ENCODE data around the gene AMPH. TPM values are rescaled to one million over a fixed set of nuclear protein-coding genes. Genes with fewer than 3 reads are reported as not detected.

AMPH gene
- total and polyA plus RNA-seq, 9 of the 15 experiments (the other 6 are each of a cell fraction or from before 2014, with no cell fraction given): 0.03 to 0.35 TPM; not detected in 7

DNA sequence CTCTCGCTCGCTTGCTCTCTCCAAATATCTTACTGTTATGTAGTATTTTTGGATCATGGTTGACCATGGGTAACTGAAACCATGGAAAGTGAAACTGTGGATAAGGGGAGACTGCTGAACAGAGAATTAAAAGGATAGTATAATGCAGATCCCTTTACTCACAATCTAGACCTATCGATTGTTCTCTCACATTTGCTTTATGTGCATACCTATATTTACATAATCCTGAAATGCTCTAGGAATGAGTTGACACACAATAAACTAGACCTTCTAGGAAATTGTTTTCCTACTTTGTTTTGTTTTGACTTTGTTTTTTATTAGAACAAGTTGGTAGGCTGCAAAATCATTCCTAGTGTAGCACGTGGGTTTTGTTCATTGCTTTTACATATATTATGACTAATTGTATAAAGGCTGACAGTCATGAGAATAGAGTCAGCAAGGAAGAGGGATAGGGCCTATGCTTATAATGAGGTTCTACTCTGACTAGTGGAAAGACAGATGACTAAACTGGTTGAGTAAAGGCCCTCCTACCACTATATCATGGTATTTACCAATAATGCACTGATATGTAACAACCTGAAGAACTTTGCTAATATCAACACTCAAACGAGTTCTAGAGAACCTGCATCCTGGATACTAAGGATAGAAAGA lies 182.5 kb downstream of the AMPH start:
- in situ Hi-C loops (cut with MboI) (no loop called here), intact Hi-C loops (cut with micrococcal nuclease) (no loop called here)
- Histone ChIP-seq H3K27ac (ENCODE audit: extremely low read depth, low read depth, low read length) (no peak overlapping the region), H3K9me3 (replicated peaks; ENCODE audit: control insufficient read depth, insufficient read depth, low read depth, low read length) (no peaks in the 10 kb centered on the region), H3K9me1 (ENCODE audit: control insufficient read depth, insufficient read depth, low read length) (no peaks in the 10 kb centered on the region), H3K79me2 (ENCODE audit: control insufficient read depth, insufficient read depth, low read length) (no peaks in the 10 kb centered on the region), H3K27me3 (ENCODE audit: control insufficient read depth in 2 of 2, insufficient read depth in 2 of 2, low read length in 2 of 2) (no peaks in the 10 kb centered on the region), H3K36me3 (ENCODE audit: control insufficient read depth, insufficient read depth, low read length) (no peaks in the 10 kb centered on the region), H4K20me1 (replicated peaks; ENCODE audit: control insufficient read depth, insufficient read depth, low read length) (no peaks in the 10 kb centered on the region), H3K4me1 (replicated peaks in 1 of 2; ENCODE audit: control insufficient read depth in 2 of 2, insufficient read depth in 2 of 2, low read length in 2 of 2) (no peaks in the 10 kb centered on the region), H3K9ac (ENCODE audit: insufficient read depth in 1 of 2, low read depth in 2 of 2, low read length in 2 of 2) (no peak overlapping the region), H3K4me3 (no peak overlapping the region), H2AFZ (ENCODE audit: low read depth, low read length) (no peak overlapping the region), H3K4me2 (ENCODE audit: insufficient read depth, low read length) (no peak overlapping the region)
- DNase-seq (ENCODE audit: extremely low read depth in 1 of 4, low spot score in 3 of 4) (no peak), ATAC-seq (no peak), FAIRE-seq (no peak)
- POLR2A ChIA-PET: no interaction called here
- 0% methylated on average over 5 of the region's 5 CpGs for WGBS (ENCODE audit: insufficient coverage, low coverage, missing lambda C conversion rate)
- no TSS peak for BruUV-seq (replicated peaks)
- CTCF ChIA-PET (ENCODE audit: low intra/inter-chr PET ratio): no interaction called here
- no peak for TF ChIP-seq TFAM (CRISPR knock-in tag; conservative IDR thresholded peaks at IDR 0.05)
- no peak for TF ChIP-seq ZNF197 (CRISPR knock-in tag; IDR thresholded peaks at IDR 0.05; ENCODE audit: low read depth)
- TF ChIP-seq, protein P1, sequence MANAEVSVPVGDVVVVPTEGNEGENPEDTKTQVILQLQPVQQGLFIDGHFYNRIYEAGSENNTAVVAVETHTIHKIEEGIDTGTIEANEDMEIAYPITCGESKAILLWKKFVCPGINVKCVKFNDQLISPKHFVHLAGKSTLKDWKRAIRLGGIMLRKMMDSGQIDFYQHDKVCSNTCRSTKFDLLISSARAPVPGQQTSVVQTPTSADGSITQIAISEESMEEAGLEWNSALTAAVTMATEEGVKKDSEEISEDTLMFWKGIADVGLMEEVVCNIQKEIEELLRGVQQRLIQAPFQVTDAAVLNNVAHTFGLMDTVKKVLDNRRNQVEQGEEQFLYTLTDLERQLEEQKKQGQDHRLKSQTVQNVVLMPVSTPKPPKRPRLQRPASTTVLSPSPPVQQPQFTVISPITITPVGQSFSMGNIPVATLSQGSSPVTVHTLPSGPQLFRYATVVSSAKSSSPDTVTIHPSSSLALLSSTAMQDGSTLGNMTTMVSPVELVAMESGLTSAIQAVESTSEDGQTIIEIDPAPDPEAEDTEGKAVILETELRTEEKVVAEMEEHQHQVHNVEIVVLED (CRISPR knock-in tag; IDR thresholded peaks at IDR 0.05): no peak
- TF ChIP-seq ZNF354B (CRISPR knock-in tag; IDR thresholded peaks at IDR 0.05): no peak
- no peak for TF ChIP-seq POLR2B (IDR thresholded peaks at IDR 0.05; ENCODE audit: low read depth, partially characterized antibody)
- no peak for TF ChIP-seq SIRT6 (IDR thresholded peaks at IDR 0.05; ENCODE audit: low read depth, low read length)
- TF ChIP-seq, protein P2, sequence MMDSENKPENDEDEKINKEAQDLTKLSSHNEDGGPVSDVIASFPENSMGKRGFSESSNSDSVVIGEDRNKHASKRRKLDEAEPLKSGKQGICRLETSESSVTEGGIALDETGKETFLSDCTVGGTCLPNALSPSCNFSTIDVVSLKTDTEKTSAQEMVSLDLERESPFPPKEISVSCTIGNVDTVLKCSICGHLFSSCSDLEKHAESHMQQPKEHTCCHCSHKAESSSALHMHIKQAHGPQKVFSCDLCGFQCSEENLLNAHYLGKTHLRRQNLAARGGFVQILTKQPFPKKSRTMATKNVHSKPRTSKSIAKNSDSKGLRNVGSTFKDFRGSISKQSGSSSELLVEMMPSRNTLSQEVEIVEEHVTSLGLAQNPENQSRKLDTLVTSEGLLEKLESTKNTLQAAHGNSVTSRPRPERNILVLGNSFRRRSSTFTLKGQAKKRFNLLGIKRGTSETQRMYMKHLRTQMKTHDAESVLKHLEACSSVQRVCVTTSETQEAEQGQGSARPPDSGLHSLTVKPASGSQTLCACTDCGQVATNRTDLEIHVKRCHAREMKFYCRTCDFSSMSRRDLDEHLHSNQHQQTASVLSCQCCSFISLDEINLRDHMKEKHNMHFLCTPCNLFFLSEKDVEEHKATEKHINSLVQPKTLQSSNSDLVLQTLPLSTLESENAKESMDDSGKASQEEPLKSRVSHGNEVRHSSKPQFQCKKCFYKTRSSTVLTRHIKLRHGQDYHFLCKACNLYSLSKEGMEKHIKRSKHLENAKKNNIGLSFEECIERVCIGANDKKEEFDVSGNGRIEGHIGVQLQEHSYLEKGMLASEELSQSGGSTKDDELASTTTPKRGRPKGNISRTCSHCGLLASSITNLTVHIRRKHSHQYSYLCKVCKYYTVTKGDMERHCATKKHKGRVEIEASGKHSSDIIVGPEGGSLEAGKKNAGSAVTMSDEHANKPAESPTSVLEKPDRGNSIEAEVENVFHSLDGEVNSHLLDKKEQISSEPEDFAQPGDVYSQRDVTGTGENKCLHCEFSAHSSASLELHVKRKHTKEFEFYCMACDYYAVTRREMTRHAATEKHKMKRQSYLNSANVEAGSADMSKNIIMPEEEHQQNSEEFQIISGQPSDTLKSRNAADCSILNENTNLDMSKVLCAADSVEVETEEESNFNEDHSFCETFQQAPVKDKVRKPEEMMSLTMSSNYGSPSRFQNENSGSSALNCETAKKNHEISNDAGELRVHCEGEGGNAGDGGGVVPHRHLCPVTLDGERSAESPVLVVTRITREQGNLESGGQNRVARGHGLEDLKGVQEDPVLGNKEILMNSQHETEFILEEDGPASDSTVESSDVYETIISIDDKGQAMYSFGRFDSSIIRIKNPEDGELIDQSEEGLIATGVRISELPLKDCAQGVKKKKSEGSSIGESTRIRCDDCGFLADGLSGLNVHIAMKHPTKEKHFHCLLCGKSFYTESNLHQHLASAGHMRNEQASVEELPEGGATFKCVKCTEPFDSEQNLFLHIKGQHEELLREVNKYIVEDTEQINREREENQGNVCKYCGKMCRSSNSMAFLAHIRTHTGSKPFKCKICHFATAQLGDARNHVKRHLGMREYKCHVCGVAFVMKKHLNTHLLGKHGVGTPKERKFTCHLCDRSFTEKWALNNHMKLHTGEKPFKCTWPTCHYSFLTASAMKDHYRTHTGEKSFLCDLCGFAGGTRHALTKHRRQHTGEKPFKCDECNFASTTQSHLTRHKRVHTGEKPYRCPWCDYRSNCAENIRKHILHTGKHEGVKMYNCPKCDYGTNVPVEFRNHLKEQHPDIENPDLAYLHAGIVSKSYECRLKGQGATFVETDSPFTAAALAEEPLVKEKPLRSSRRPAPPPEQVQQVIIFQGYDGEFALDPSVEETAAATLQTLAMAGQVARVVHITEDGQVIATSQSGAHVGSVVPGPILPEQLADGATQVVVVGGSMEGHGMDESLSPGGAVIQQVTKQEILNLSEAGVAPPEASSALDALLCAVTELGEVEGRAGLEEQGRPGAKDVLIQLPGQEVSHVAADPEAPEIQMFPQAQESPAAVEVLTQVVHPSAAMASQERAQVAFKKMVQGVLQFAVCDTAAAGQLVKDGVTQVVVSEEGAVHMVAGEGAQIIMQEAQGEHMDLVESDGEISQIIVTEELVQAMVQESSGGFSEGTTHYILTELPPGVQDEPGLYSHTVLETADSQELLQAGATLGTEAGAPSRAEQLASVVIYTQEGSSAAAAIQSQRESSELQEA (IDR thresholded peaks at IDR 0.05; ENCODE audit: low read depth): no peak
- no peak for TF ChIP-seq MAFK (IDR thresholded peaks at IDR 0.05; ENCODE audit: low read length)

Data from K562 (cell line).